Fibroblast of pulmonary artery (primary cell): ENCODE measurements around the gene ZNF821.
"Not testable (repeated sequence)": the region's sequence is repeated elsewhere in the genome, so short reads cannot be mapped to it uniquely, and the experiment has no call there.

ENCODE experiments used
- DNase-seq: peaks from one replicate; pipeline ENCODE4 v3.0.0-alpha.2; 2010; ENCODE audit warnings: low read depth
- H3K4me3 ChIP-seq: replicated peaks from 2 replicates; pipeline ENCODE4 v1.5.1; 2011; ENCODE audit warnings: low read depth, mild to moderate bottlenecking, control low read depth, low read length, moderate library complexity
- CTCF ChIP-seq: IDR thresholded peaks from 2 replicates; pipeline ENCODE4 v1.5.1; 2011; ENCODE audit warnings: mild to moderate bottlenecking, control low read depth, low read length, inconsistent platforms; ENCODE audit errors: missing control alignments

ZNF821 gene

DNA sequence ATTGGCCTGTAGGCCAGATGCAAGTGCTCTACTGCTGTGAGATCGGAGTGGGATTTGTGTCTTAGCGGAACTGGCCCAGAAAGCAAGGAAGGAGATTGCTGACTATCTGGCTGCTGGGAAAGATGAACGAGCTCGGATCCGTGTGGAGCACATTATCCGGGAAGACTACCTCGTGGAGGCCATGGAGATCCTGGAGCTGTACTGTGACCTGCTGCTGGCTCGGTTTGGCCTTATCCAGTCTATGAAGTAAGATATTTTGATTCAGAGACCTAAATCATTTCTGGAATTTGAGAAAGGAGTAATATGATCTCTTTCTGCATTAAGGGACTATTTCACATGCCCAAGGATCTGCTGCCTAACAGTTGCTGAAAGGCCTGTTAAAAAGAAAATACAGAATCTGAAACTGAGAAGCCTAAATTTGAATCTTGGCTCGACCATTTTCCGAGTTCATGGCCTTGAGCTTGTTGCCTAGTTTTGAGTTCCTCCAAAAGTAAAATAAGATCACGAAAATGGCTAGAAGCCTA, 32.5 kb upstream of the ZNF821 start:
- H3K4me3 ChIP-seq, result no peak overlapping the region
- no peak for DNase-seq
- no peak for TF ChIP-seq CTCF

GRCh38 chr16:71915350-71915749, 31.4 kb upstream of the ZNF821 start:
- no peak for TF ChIP-seq CTCF
- DNase-seq, result no peak
- H3K4me3 ChIP-seq, result no peak overlapping the region

DNA sequence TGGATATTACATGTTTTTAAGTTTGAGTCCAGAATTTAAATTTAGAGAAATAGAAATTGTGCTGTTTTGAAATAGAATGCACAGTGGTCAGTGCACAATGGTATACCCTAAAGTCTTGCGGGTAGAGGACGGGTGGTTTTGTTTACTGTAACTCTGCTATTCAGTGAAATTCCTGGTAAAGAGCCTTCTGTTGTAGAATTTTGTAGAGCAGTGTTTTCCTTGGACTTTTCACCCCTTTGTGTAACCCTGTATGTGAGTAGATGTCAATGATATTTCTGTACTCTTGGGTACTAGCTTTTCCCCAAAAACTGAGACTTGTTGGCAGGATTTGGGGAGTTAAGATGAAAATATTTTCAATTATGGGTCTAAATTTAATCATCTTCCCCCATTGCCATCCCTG, 30.8 kb upstream of the ZNF821 start:
- H3K4me3 ChIP-seq, result no peak overlapping the region
- no peak for DNase-seq
- no peak for TF ChIP-seq CTCF

GRCh38 chr16:71912534-71913275, 28.7 kb upstream of the ZNF821 start:
- no peak for DNase-seq
- TF ChIP-seq CTCF, result no peak
- no peak overlapping the region for H3K4me3 ChIP-seq

DNA sequence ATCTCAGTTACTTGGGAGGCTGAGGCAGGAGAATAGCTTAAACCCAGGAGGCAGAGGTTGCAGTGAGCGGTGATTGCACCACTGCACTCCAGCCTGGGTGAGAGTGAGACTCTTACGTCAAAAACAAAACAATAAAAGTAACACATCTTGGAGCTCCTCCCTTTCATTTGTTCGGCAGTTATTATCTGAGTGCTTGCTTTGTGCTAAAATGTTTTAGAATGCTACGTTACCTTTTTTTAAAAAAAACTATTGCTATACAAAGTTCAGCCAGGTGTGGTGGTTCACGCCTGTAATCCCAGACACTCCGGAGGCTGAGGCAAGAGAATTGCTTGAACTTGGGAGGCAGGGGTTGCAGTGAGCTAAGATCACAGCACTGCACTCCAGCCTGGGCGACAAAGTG, 27.1 kb upstream of the ZNF821 start:
- TF ChIP-seq CTCF, result no peak
- no peak overlapping the region for H3K4me3 ChIP-seq
- DNase-seq, result no peak

GRCh38 chr16:71905765-71906164, 21.8 kb upstream of the ZNF821 start:
- not testable (repeated sequence) for DNase-seq, H3K4me3 ChIP-seq

DNA sequence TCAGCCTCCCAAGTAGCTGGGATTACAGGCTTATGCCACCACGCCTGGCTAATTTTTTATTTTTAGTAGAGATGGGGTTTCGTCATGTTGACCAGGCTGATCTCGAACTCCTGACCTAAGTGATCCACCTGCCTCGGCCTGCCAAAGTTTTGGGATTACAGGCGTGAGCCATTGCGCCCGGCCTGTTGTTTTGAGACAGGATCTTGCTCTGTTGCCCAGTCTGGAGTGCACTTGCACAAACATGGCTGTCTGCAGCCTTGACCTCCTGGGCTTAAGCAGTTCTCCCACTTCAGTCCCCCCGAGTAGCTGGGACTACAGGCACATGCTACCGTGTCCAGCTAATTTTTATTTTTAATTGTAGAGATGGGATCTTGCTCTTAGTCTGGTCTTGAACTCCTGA, 20.3 kb upstream of the ZNF821 start:
- DNase-seq, result no peak

More for the DNA sequence above, 20.3 kb upstream of the ZNF821 start:
- no peak for TF ChIP-seq CTCF
- no peak overlapping the region for H3K4me3 ChIP-seq
